Endothelial cell of coronary artery (primary cell): ENCODE data around the gene PDZD2. TPM values are rescaled to one million over a fixed set of nuclear protein-coding genes. Genes with fewer than 3 reads are reported as not detected.

ENCODE experiments used
- total RNA-seq: library from RNA; depleted of rRNA; stranded (reverse); fragments of >200 nt; gene quantifications from 2 replicates; pipeline ENCODE4 v1.2.3, GENCODE V29; 2014

Gene PDZD2
- total RNA-seq: 2.0 and 3.2 TPM in 2 replicates

DNA sequence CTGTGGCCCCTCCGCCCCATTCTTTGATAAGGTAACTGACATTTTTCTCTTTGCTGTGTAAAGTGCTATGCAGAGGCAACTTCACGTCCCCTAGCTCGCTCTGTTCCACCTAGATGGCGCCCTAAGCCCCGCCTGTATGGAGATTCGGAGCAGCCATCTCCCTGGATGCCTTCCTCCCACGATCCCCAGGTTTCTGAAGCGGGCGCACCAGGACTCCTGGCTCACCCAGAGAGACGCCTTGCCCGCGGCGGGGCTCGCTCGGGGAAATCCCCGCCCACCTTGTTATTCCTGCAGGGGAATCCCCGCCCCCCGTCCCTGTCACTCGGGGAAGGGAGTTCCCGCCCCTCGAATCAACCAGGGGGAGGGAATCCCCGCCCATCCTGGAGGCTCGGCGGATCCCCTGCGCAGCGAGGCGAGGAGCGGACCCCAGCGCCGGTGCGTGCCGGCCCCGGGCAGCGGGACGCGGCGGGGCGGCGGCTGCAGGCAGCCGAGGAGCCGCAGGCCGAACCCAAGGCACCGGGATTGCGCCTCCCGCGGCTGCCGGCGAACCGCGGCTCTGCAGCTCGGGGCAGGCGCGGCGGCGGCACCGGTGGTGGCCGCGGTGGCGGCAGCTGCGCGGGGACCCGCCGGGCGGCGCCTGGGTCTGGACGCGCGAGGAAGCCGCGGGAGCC, at the start of gene PDZD2:
Gene PDZD2, plus strand, starts transcription at position 384 of the 671 bp plus-strand sequence.

Other genes with a start within 250 kb of the PDZD2 start
- gene DROSHA, start 107.0 kb upstream of the PDZD2 start, total RNA-seq: 43.2 and 70.8 TPM in 2 replicates
- gene C5orf22, start 106.8 kb upstream of the PDZD2 start, total RNA-seq: 12.7 and 14.0 TPM in 2 replicates